CD4-positive, CD25-positive, alpha-beta regulatory T cell (primary cell): ENCODE data around the gene TSPAN7. TPM values are rescaled to one million over a fixed set of nuclear protein-coding genes. Genes with fewer than 3 reads are reported as not detected.
A peak's percentile ranks its signal among the peaks of the same experiment; 100 is the strongest.

Source experiments
- ATAC-seq, 2 donors: fragments of 150-1000 bp; cut with Tn5 transposase; one replicate each; pipeline ENCODE4 v1.10.0; 2021; ENCODE audit warnings: low read depth in 2 of 2, moderate number of reproducible peaks in 2 of 2, moderate library complexity in 1 of 2
- DNase-seq, 3 donors: peaks; one replicate each; pipeline versions ENCODE4 v3.0.0 to v3.0.0-alpha.2; 2012 to 2022; ENCODE audit warnings: mixed read lengths in 1 of 3
- H3K27ac ChIP-seq: one replicate; pipeline ENCODE4 v1.7.0; 2013; ENCODE audit warnings: mild to moderate bottlenecking, low read length; ENCODE audit not compliant: insufficient read depth, poor library complexity, severe bottlenecking
- H3K27me3 ChIP-seq: one replicate; pipeline ENCODE4 v1.7.0; 2013; ENCODE audit warnings: low read length; ENCODE audit not compliant: control insufficient read depth, insufficient read depth
- H3K36me3 ChIP-seq: one replicate; pipeline ENCODE4 v1.7.0; 2013; ENCODE audit warnings: mild to moderate bottlenecking, low read length, moderate library complexity; ENCODE audit not compliant: control insufficient read depth, insufficient read depth
- H3K4me1 ChIP-seq: 2 replicates; pipeline ENCODE4 v1.7.0; 2013; ENCODE audit warnings: mild to moderate bottlenecking, low read length; ENCODE audit not compliant: insufficient read depth, control insufficient read depth, poor library complexity, severe bottlenecking
- H3K4me3 ChIP-seq: one replicate; pipeline ENCODE4 v1.7.0; 2013; ENCODE audit warnings: low read depth, mild to moderate bottlenecking, low read length, moderate library complexity
- H3K9me3 ChIP-seq, 2 experiments: 1 replicate in 1 of 2; 2 replicates in 1 of 2; pipeline ENCODE4 v1.7.0; 2013; ENCODE audit warnings: low read length in 2 of 2, mild to moderate bottlenecking in 1 of 2, moderate library complexity in 1 of 2; ENCODE audit not compliant: control insufficient read depth in 2 of 2
- H3K27ac Mint-ChIP-seq, 3 donors: one replicate each; pipeline ENCODE4 v1.8.0; 2020 to 2022; ENCODE audit warnings: mild to moderate bottlenecking in 3 of 3, mixed read lengths in 3 of 3, moderate library complexity in 2 of 3
- H3K27me3 Mint-ChIP-seq: one replicate; pipeline ENCODE4 v1.8.0; 2022; ENCODE audit warnings: mild to moderate bottlenecking, mixed read lengths
- H3K36me3 Mint-ChIP-seq: one replicate; pipeline ENCODE4 v1.8.0; 2020; ENCODE audit warnings: mixed read lengths
- H3K4me1 Mint-ChIP-seq, 4 donors: one replicate each; pipeline ENCODE4 v1.8.0; 2020 to 2022; ENCODE audit warnings: mixed read lengths in 4 of 4, mild to moderate bottlenecking in 1 of 4
- H3K4me3 Mint-ChIP-seq, 4 donors: one replicate each; pipeline ENCODE4 v1.8.0; 2020 to 2022; ENCODE audit warnings: mild to moderate bottlenecking in 4 of 4, mixed read lengths in 4 of 4, moderate library complexity in 3 of 4
- H3K9me3 Mint-ChIP-seq, 7 donors: one replicate each; pipeline ENCODE4 v1.8.0; 2020 to 2022; ENCODE audit warnings: mixed read lengths in 7 of 7, mild to moderate bottlenecking in 3 of 7, moderate library complexity in 2 of 7
- polyA plus RNA-seq, 4 donors: library from polyadenylated mRNA; unstranded; fragments of 300-500 nt; fragmentation: Illumina TruSeq; gene quantifications; one replicate each; pipeline ENCODE4 v1.2.3, GENCODE V29; 2021
- total RNA-seq: library from RNA; stranded (reverse); gene quantifications from one replicate; pipeline ENCODE4 v1.2.3, GENCODE V29; 2022

The TSPAN7 gene
- total and polyA plus RNA-seq, 5 donors from 2014 or later: 0.16 to 0.72 (median 0.20) TPM; not detected in 2

GRCh38 chrX:38616904-38617303, 55.6 kb downstream of the TSPAN7 start:
- Histone ChIP-seq H3K27me3 (peaks cover 3% of the 10 kb centered on the region), H3K27ac (no peak overlapping the region), H3K4me1 (no peaks in the 10 kb centered on the region), H3K36me3 (no peaks in the 10 kb centered on the region), H3K4me3 (no peak overlapping the region), H3K9me3 (no peaks in the 10 kb centered on the region)
- Mint-ChIP-seq H3K4me1 (no peaks in the 10 kb centered on the region), H3K4me3 (no peak overlapping the region), H3K36me3 (no peaks in the 10 kb centered on the region), H3K9me3 (peaks cover 0 to 2% (median 0%) of the 10 kb centered on the region in 7 donors), H3K27ac (no peak overlapping the region), H3K27me3 (peaks cover 9% of the 10 kb centered on the region)
- ATAC-seq: no peak
- no peak for DNase-seq

GRCh38 chrX:38618180-38618579, 56.8 kb downstream of the TSPAN7 start:
- no peak for DNase-seq
- H3K36me3 Mint-ChIP-seq: no peaks in the 10 kb centered on the region
- Histone ChIP-seq H3K9me3 (no peaks in the 10 kb centered on the region), H3K36me3 (no peaks in the 10 kb centered on the region), H3K4me1 (no peaks in the 10 kb centered on the region), H3K4me3 (no peak overlapping the region), H3K27me3 (peaks cover 3% of the 10 kb centered on the region), H3K27ac (no peak overlapping the region)
- no peak overlapping the region for H3K4me3 Mint-ChIP-seq
- no peak overlapping the region for H3K27ac Mint-ChIP-seq
- H3K27me3 Mint-ChIP-seq: peaks cover 9% of the 10 kb centered on the region
- peaks cover 0 to 2% (median 0%) of the 10 kb centered on the region in 7 donors for H3K9me3 Mint-ChIP-seq
- ATAC-seq: no peak
- no peaks in the 10 kb centered on the region for H3K4me1 Mint-ChIP-seq

GRCh38 chrX:38620623-38621022, 59.3 kb downstream of the TSPAN7 start:
- Mint-ChIP-seq H3K27ac (no peak overlapping the region), H3K9me3 (peaks cover 0 to 4% (median 0%) of the 10 kb centered on the region in 7 donors), H3K4me3 (no peak overlapping the region), H3K4me1 (no peaks in the 10 kb centered on the region), H3K27me3 (peaks cover 9% of the 10 kb centered on the region), H3K36me3 (no peaks in the 10 kb centered on the region)
- H3K4me3 ChIP-seq: no peak overlapping the region
- no peaks in the 10 kb centered on the region for H3K9me3 ChIP-seq
- H3K27ac ChIP-seq: no peak overlapping the region
- DNase-seq: no peak
- ATAC-seq: no peak
- H3K36me3 ChIP-seq: no peaks in the 10 kb centered on the region
- peaks cover 3% of the 10 kb centered on the region for H3K27me3 ChIP-seq
- no peaks in the 10 kb centered on the region for H3K4me1 ChIP-seq

GRCh38 chrX:38626296-38626695, 65.0 kb downstream of the TSPAN7 start:
- ATAC-seq (no peak), DNase-seq (no peak)
- Histone ChIP-seq H3K27me3 (no peaks in the 10 kb centered on the region), H3K4me1 (no peaks in the 10 kb centered on the region), H3K36me3 (no peaks in the 10 kb centered on the region), H3K4me3 (no peak overlapping the region), H3K9me3 (no peaks in the 10 kb centered on the region), H3K27ac (no peak overlapping the region)
- no peak overlapping the region for H3K4me3 Mint-ChIP-seq
- H3K9me3 Mint-ChIP-seq: peaks cover 0 to 1% (median 0%) of the 10 kb centered on the region in 7 donors
- no peak overlapping the region for H3K27ac Mint-ChIP-seq
- peaks cover 2% of the 10 kb centered on the region for H3K27me3 Mint-ChIP-seq
- H3K4me1 Mint-ChIP-seq: no peaks in the 10 kb centered on the region
- H3K36me3 Mint-ChIP-seq: no peaks in the 10 kb centered on the region

- Mint-ChIP-seq H3K27ac (no peak overlapping the region), H3K9me3 (peaks cover 0 to 1% (median 0%) of the 10 kb centered on the region in 7 donors), H3K36me3 (no peaks in the 10 kb centered on the region), H3K27me3 (no peaks in the 10 kb centered on the region), H3K4me3 (no peak overlapping the region), H3K4me1 (peaks cover 0 to 3% (median 0%) of the 10 kb centered on the region in 4 donors)
- H3K27ac ChIP-seq: no peak overlapping the region
- ATAC-seq (no peak), DNase-seq (peak in 2 of 3 donors; percentile 2 to 55)
- no peaks in the 10 kb centered on the region for H3K36me3 ChIP-seq
- H3K27me3 ChIP-seq: no peaks in the 10 kb centered on the region
- no peak overlapping the region for H3K4me3 ChIP-seq
- no peaks in the 10 kb centered on the region for H3K9me3 ChIP-seq
- no peaks in the 10 kb centered on the region for H3K4me1 ChIP-seq
Measured at GRCh38 chrX:38627683-38628082, 66.3 kb downstream of the TSPAN7 start.

GRCh38 chrX:38628587-38628986, 67.2 kb downstream of the TSPAN7 start:
- H3K27ac ChIP-seq: no peak overlapping the region
- H3K36me3 ChIP-seq: no peaks in the 10 kb centered on the region
- Mint-ChIP-seq H3K36me3 (no peaks in the 10 kb centered on the region), H3K9me3 (peaks cover 0 to under 1% (median 0%) of the 10 kb centered on the region in 7 donors), H3K4me3 (no peak overlapping the region), H3K27ac (no peak overlapping the region), H3K27me3 (no peaks in the 10 kb centered on the region), H3K4me1 (peaks cover 0 to 3% (median 0%) of the 10 kb centered on the region in 4 donors)
- H3K4me1 ChIP-seq: no peaks in the 10 kb centered on the region
- H3K9me3 ChIP-seq: no peaks in the 10 kb centered on the region
- H3K4me3 ChIP-seq: no peak overlapping the region
- no peak for DNase-seq
- ATAC-seq: no peak
- no peaks in the 10 kb centered on the region for H3K27me3 ChIP-seq

- no peak for DNase-seq
- no peaks in the 10 kb centered on the region for H3K36me3 ChIP-seq
- Mint-ChIP-seq H3K4me3 (peak overlapping the region in 1 of 4 donors; percentile 13), H3K9me3 (no peaks in the 10 kb centered on the region), H3K27me3 (no peaks in the 10 kb centered on the region), H3K4me1 (peaks cover 0 to 3% (median 0%) of the 10 kb centered on the region in 4 donors), H3K27ac (no peak overlapping the region), H3K36me3 (no peaks in the 10 kb centered on the region)
- H3K9me3 ChIP-seq: no peaks in the 10 kb centered on the region
- no peak for ATAC-seq
- no peaks in the 10 kb centered on the region for H3K27me3 ChIP-seq
- H3K27ac ChIP-seq: no peak overlapping the region
- H3K4me1 ChIP-seq: no peaks in the 10 kb centered on the region
- no peak overlapping the region for H3K4me3 ChIP-seq
Measured at GRCh38 chrX:38632516-38632915, 71.2 kb downstream of the TSPAN7 start.

- H3K27me3 ChIP-seq: no peaks in the 10 kb centered on the region
- H3K4me1 Mint-ChIP-seq: peaks cover 0 to 3% (median 0%) of the 10 kb centered on the region in 4 donors
- no peaks in the 10 kb centered on the region for H3K36me3 Mint-ChIP-seq
- no peak overlapping the region for H3K4me3 ChIP-seq
- no peak overlapping the region for H3K27ac Mint-ChIP-seq
- H3K36me3 ChIP-seq: no peaks in the 10 kb centered on the region
- H3K9me3 Mint-ChIP-seq: no peaks in the 10 kb centered on the region
- H3K27me3 Mint-ChIP-seq: no peaks in the 10 kb centered on the region
- H3K4me3 Mint-ChIP-seq: no peak overlapping the region
- no peak for ATAC-seq
- no peak overlapping the region for H3K27ac ChIP-seq
- DNase-seq: no peak
- no peaks in the 10 kb centered on the region for H3K4me1 ChIP-seq
- H3K9me3 ChIP-seq: no peaks in the 10 kb centered on the region
Measured at GRCh38 chrX:38634665-38635064, 73.3 kb downstream of the TSPAN7 start.
